ENCODE results near the gene ANTXR1.
A peak's percentile ranks its signal among the peaks of the same experiment; 100 is the strongest.

The ANTXR1 gene

GRCh38 chr2:69291004-69291650 is 278.1 kb downstream of the ANTXR1 start:
- Histone ChIP-seq H2BK15ac (ENCODE audit: low read depth, poor library complexity, severe bottlenecking) (no peak overlapping the region), H3K9ac (ENCODE audit: low read length) (peak overlapping the region; percentile 65), H4K91ac (ENCODE audit: low read length) (no peak overlapping the region), H3K9me3 (ENCODE audit: control insufficient read depth, low read length) (no peaks in the 10 kb centered on the region), H3K4ac (ENCODE audit: low read depth in 1 of 2, low read length in 2 of 2) (no peak overlapping the region), H4K8ac (ENCODE audit: low read length) (no peak overlapping the region), H3K18ac (ENCODE audit: low read depth in 1 of 2, low read length in 2 of 2) (peak overlapping the region; percentile 28 to 78), H2BK5ac (ENCODE audit: low read depth, low read length, poor library complexity, severe bottlenecking) (peak overlapping the region; percentile 48), H3K36me3 (ENCODE audit: control insufficient read depth in 1 of 2, insufficient read depth in 2 of 2, low read depth in 1 of 2, low read length in 2 of 2) (no peaks in the 10 kb centered on the region), H2AK5ac (ENCODE audit: low read length, severe bottlenecking) (peak overlapping the region; percentile 20), H2AFZ (ENCODE audit: low read depth, low read length) (no peak overlapping the region), H3K79me1 (replicated peaks; ENCODE audit: low read length, poor library complexity, severe bottlenecking) (no peaks in the 10 kb centered on the region), H2BK120ac (ENCODE audit: low read depth, low read length) (no peak overlapping the region), H2BK12ac (ENCODE audit: low read length in 2 of 2) (peak overlapping the region; percentile 28 to 54), H3K27me3 (ENCODE audit: control insufficient read depth in 1 of 2, insufficient read depth in 1 of 2, low read length in 2 of 2) (no peaks in the 10 kb centered on the region), H3K4me3 (ENCODE audit: insufficient read depth in 1 of 2, low read depth in 1 of 2, low read length in 2 of 2) (peak overlapping the region in 1 of 2 experiments; percentile 6), H3K27ac (ENCODE audit: low read length, poor library complexity, severe bottlenecking) (peak overlapping the region; percentile 93), H3K4me2 (ENCODE audit: low read length, poor library complexity, severe bottlenecking) (no peak overlapping the region), H3K4me1 (ENCODE audit: control insufficient read depth, insufficient read depth, low read depth, low read length) (peaks cover 7% of the 10 kb centered on the region), H3K23ac (ENCODE audit: low read length in 2 of 2) (no peak overlapping the region), H3K14ac (ENCODE audit: low read length in 2 of 2) (no peak overlapping the region)
- no peak for DNase-seq

GRCh38 chr2:69291721-69292120 is 278.7 kb downstream of the ANTXR1 start:
- Histone ChIP-seq H2BK12ac (ENCODE audit: low read length in 2 of 2) (no peak overlapping the region), H4K8ac (ENCODE audit: low read length) (no peak overlapping the region), H3K23ac (ENCODE audit: low read length in 2 of 2) (no peak overlapping the region), H2BK120ac (ENCODE audit: low read depth, low read length) (no peak overlapping the region), H2BK5ac (ENCODE audit: low read depth, low read length, poor library complexity, severe bottlenecking) (peak overlapping the region; percentile 20), H3K4me2 (ENCODE audit: low read length, poor library complexity, severe bottlenecking) (no peak overlapping the region), H3K27ac (ENCODE audit: low read length, poor library complexity, severe bottlenecking) (peak overlapping the region; percentile 93), H3K79me1 (replicated peaks; ENCODE audit: low read length, poor library complexity, severe bottlenecking) (no peaks in the 10 kb centered on the region), H3K27me3 (ENCODE audit: control insufficient read depth in 1 of 2, insufficient read depth in 1 of 2, low read length in 2 of 2) (no peaks in the 10 kb centered on the region), H3K4ac (ENCODE audit: low read depth in 1 of 2, low read length in 2 of 2) (no peak overlapping the region), H2BK15ac (ENCODE audit: low read depth, poor library complexity, severe bottlenecking) (no peak overlapping the region), H2AK5ac (ENCODE audit: low read length, severe bottlenecking) (peak overlapping the region; percentile 90), H4K91ac (ENCODE audit: low read length) (no peak overlapping the region), H3K36me3 (ENCODE audit: control insufficient read depth in 1 of 2, insufficient read depth in 2 of 2, low read depth in 1 of 2, low read length in 2 of 2) (no peaks in the 10 kb centered on the region), H3K9ac (ENCODE audit: low read length) (peak overlapping the region; percentile 4), H2AFZ (ENCODE audit: low read depth, low read length) (no peak overlapping the region), H3K18ac (ENCODE audit: low read depth in 1 of 2, low read length in 2 of 2) (no peak overlapping the region), H3K4me1 (ENCODE audit: control insufficient read depth, insufficient read depth, low read depth, low read length) (peaks cover 11% of the 10 kb centered on the region), H3K9me3 (ENCODE audit: control insufficient read depth, low read length) (no peaks in the 10 kb centered on the region), H3K14ac (ENCODE audit: low read length in 2 of 2) (no peak overlapping the region), H3K4me3 (ENCODE audit: insufficient read depth in 1 of 2, low read depth in 1 of 2, low read length in 2 of 2) (no peak overlapping the region)
- DNase-seq = no peak
- 96% methylated on average over 3 of the region's 3 CpGs for WGBS

GRCh38 chr2:69292256-69292655 is 279.3 kb downstream of the ANTXR1 start:
- Histone ChIP-seq H3K4me3 (ENCODE audit: insufficient read depth in 1 of 2, low read depth in 1 of 2, low read length in 2 of 2) (no peak overlapping the region), H3K9ac (ENCODE audit: low read length) (no peak overlapping the region), H3K23ac (ENCODE audit: low read length in 2 of 2) (no peak overlapping the region), H3K4ac (ENCODE audit: low read depth in 1 of 2, low read length in 2 of 2) (no peak overlapping the region), H4K91ac (ENCODE audit: low read length) (no peak overlapping the region), H2BK15ac (ENCODE audit: low read depth, poor library complexity, severe bottlenecking) (no peak overlapping the region), H3K36me3 (ENCODE audit: control insufficient read depth in 1 of 2, insufficient read depth in 2 of 2, low read depth in 1 of 2, low read length in 2 of 2) (no peaks in the 10 kb centered on the region), H3K27ac (ENCODE audit: low read length, poor library complexity, severe bottlenecking) (peak overlapping the region; percentile 93), H2BK12ac (ENCODE audit: low read length in 2 of 2) (peak overlapping the region in 1 of 2 experiments; percentile 52), H3K79me1 (replicated peaks; ENCODE audit: low read length, poor library complexity, severe bottlenecking) (no peaks in the 10 kb centered on the region), H2AFZ (ENCODE audit: low read depth, low read length) (no peak overlapping the region), H3K27me3 (ENCODE audit: control insufficient read depth in 1 of 2, insufficient read depth in 1 of 2, low read length in 2 of 2) (no peaks in the 10 kb centered on the region), H3K18ac (ENCODE audit: low read depth in 1 of 2, low read length in 2 of 2) (no peak overlapping the region), H3K9me3 (ENCODE audit: control insufficient read depth, low read length) (no peaks in the 10 kb centered on the region), H2BK120ac (ENCODE audit: low read depth, low read length) (no peak overlapping the region), H2BK5ac (ENCODE audit: low read depth, low read length, poor library complexity, severe bottlenecking) (no peak overlapping the region), H3K4me2 (ENCODE audit: low read length, poor library complexity, severe bottlenecking) (no peak overlapping the region), H4K8ac (ENCODE audit: low read length) (no peak overlapping the region), H3K14ac (ENCODE audit: low read length in 2 of 2) (no peak overlapping the region), H3K4me1 (ENCODE audit: control insufficient read depth, insufficient read depth, low read depth, low read length) (peaks cover 16% of the 10 kb centered on the region), H2AK5ac (ENCODE audit: low read length, severe bottlenecking) (peak overlapping the region; percentile 90)
- DNase-seq = no peak
- 64% methylated on average over 3 of the region's 3 CpGs for WGBS

GRCh38 chr2:69296421-69296820 is 283.4 kb downstream of the ANTXR1 start:
- Histone ChIP-seq H3K23ac (ENCODE audit: low read length in 2 of 2) (no peak overlapping the region), H2AK5ac (ENCODE audit: low read length, severe bottlenecking) (no peak overlapping the region), H3K4me2 (ENCODE audit: low read length, poor library complexity, severe bottlenecking) (no peak overlapping the region), H4K91ac (ENCODE audit: low read length) (peak overlapping the region; percentile 73), H3K4me3 (ENCODE audit: insufficient read depth in 1 of 2, low read depth in 1 of 2, low read length in 2 of 2) (no peak overlapping the region), H2BK12ac (ENCODE audit: low read length in 2 of 2) (peak overlapping the region; percentile 87 to 98), H2BK15ac (ENCODE audit: low read depth, poor library complexity, severe bottlenecking) (no peak overlapping the region), H3K27ac (ENCODE audit: low read length, poor library complexity, severe bottlenecking) (no peak overlapping the region), H3K14ac (ENCODE audit: low read length in 2 of 2) (peak overlapping the region in 1 of 2 experiments; percentile 95), H3K27me3 (ENCODE audit: control insufficient read depth in 1 of 2, insufficient read depth in 1 of 2, low read length in 2 of 2) (no peaks in the 10 kb centered on the region), H2BK120ac (ENCODE audit: low read depth, low read length) (no peak overlapping the region), H3K4me1 (ENCODE audit: control insufficient read depth, insufficient read depth, low read depth, low read length) (peaks cover 33% of the 10 kb centered on the region), H3K79me1 (replicated peaks; ENCODE audit: low read length, poor library complexity, severe bottlenecking) (no peaks in the 10 kb centered on the region), H2BK5ac (ENCODE audit: low read depth, low read length, poor library complexity, severe bottlenecking) (no peak overlapping the region), H4K8ac (ENCODE audit: low read length) (peak overlapping the region; percentile 19), H3K4ac (ENCODE audit: low read depth in 1 of 2, low read length in 2 of 2) (peak overlapping the region; percentile 35 to 49), H3K36me3 (ENCODE audit: control insufficient read depth in 1 of 2, insufficient read depth in 2 of 2, low read depth in 1 of 2, low read length in 2 of 2) (no peaks in the 10 kb centered on the region), H3K9me3 (ENCODE audit: control insufficient read depth, low read length) (no peaks in the 10 kb centered on the region), H2AFZ (ENCODE audit: low read depth, low read length) (no peak overlapping the region), H3K18ac (ENCODE audit: low read depth in 1 of 2, low read length in 2 of 2) (peak overlapping the region; percentile 28 to 74), H3K9ac (ENCODE audit: low read length) (no peak overlapping the region)
- no peak for DNase-seq
- 92% methylated on average over 3 of the region's 3 CpGs for WGBS
